Liver (tissue), 3 donors: ENCODE results near the gene IMPA2.
"Not testable (repeated sequence)": the region's sequence is repeated elsewhere in the genome, so short reads cannot be mapped to it uniquely, and the experiment has no call there.

Experiments used
- EGR1 ChIP-seq, 2 donors: IDR thresholded peaks; 2 replicates each; pipeline ENCODE4 v1.6.1; 2016 to 2018; ENCODE audit warnings: antibody characterized with exemption in 2 of 2, low read depth in 2 of 2
- FOXA1 ChIP-seq: IDR thresholded peaks from 2 replicates; pipeline ENCODE4 v1.6.1; 2016; ENCODE audit warnings: antibody characterized with exemption
- GABPA ChIP-seq, 2 donors: IDR thresholded peaks in 1 of 2; conservative IDR thresholded peaks in 1 of 2; 2 replicates each; pipeline ENCODE4 v1.6.1; 2016; ENCODE audit warnings: antibody characterized with exemption in 2 of 2, mild to moderate bottlenecking in 1 of 2, moderate library complexity in 1 of 2
- JUND ChIP-seq, 2 donors: IDR thresholded peaks; 2 replicates each; pipeline ENCODE4 v1.6.1; 2016; ENCODE audit warnings: antibody characterized with exemption in 2 of 2
- RAD21 ChIP-seq, 2 donors: IDR thresholded peaks; 2 replicates each; pipeline ENCODE4 v1.6.1; 2016; ENCODE audit warnings: antibody characterized with exemption in 2 of 2, mild to moderate bottlenecking in 2 of 2
- RXRA ChIP-seq, 2 donors: IDR thresholded peaks; 2 replicates each; pipeline ENCODE4 v1.6.1; 2017 to 2018; ENCODE audit warnings: antibody characterized with exemption in 2 of 2, mild to moderate bottlenecking in 1 of 2
- SP1 ChIP-seq: IDR thresholded peaks from 2 replicates; pipeline ENCODE4 v1.6.1; 2018; ENCODE audit warnings: antibody characterized with exemption, mild to moderate bottlenecking
- TAF1 ChIP-seq: conservative IDR thresholded peaks from 2 replicates; pipeline ENCODE4 v1.6.1; 2016; ENCODE audit warnings: antibody characterized with exemption, mild to moderate bottlenecking
- YY1 ChIP-seq: IDR thresholded peaks from 2 replicates; pipeline ENCODE4 v1.6.1; 2016; ENCODE audit warnings: antibody characterized with exemption, mild to moderate bottlenecking
- ZBTB33 ChIP-seq: IDR thresholded peaks from 2 replicates; pipeline ENCODE4 v1.6.1; 2016; ENCODE audit warnings: antibody characterized with exemption
- TF ChIP-seq, protein P1 (sequence below): fragments of 150-350 bp; IDR thresholded peaks from 2 replicates; pipeline ENCODE4 v1.5.1; 2017; ENCODE audit warnings: improper control_type of control experiment, low read depth, low read length; ENCODE audit not compliant: missing input control
- TF ChIP-seq, protein P2 (sequence below): IDR thresholded peaks from 2 replicates; pipeline ENCODE4 v1.6.1; 2016; ENCODE audit warnings: antibody characterized with exemption
- TF ChIP-seq, protein P3 (sequence below): IDR thresholded peaks from 2 replicates; pipeline ENCODE4 v1.6.1; 2016; ENCODE audit warnings: antibody characterized with exemption, mild to moderate bottlenecking
- donor health status: healthy.
- donor health status: healthy.

- TF ChIP-seq, protein P1, sequence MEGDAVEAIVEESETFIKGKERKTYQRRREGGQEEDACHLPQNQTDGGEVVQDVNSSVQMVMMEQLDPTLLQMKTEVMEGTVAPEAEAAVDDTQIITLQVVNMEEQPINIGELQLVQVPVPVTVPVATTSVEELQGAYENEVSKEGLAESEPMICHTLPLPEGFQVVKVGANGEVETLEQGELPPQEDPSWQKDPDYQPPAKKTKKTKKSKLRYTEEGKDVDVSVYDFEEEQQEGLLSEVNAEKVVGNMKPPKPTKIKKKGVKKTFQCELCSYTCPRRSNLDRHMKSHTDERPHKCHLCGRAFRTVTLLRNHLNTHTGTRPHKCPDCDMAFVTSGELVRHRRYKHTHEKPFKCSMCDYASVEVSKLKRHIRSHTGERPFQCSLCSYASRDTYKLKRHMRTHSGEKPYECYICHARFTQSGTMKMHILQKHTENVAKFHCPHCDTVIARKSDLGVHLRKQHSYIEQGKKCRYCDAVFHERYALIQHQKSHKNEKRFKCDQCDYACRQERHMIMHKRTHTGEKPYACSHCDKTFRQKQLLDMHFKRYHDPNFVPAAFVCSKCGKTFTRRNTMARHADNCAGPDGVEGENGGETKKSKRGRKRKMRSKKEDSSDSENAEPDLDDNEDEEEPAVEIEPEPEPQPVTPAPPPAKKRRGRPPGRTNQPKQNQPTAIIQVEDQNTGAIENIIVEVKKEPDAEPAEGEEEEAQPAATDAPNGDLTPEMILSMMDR = not testable (repeated sequence)
- TF ChIP-seq YY1; JUND (IDR thresholded peaks at IDR 0.05); SP1; RAD21 (IDR thresholded peaks at IDR 0.05); ZBTB33; GABPA (IDR thresholded peaks at IDR 0.05 in 1 of 2, conservative IDR thresholded peaks at IDR 0.05 in 1 of 2); TAF1; FOXA1; EGR1 (IDR thresholded peaks at IDR 0.05; ENCODE audit: low read depth in 2 of 2); RXRA (IDR thresholded peaks at IDR 0.05): not testable (repeated sequence)
- TF ChIP-seq, protein P2, sequence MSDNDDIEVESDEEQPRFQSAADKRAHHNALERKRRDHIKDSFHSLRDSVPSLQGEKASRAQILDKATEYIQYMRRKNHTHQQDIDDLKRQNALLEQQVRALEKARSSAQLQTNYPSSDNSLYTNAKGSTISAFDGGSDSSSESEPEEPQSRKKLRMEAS = not testable (repeated sequence)
- TF ChIP-seq, protein P3, sequence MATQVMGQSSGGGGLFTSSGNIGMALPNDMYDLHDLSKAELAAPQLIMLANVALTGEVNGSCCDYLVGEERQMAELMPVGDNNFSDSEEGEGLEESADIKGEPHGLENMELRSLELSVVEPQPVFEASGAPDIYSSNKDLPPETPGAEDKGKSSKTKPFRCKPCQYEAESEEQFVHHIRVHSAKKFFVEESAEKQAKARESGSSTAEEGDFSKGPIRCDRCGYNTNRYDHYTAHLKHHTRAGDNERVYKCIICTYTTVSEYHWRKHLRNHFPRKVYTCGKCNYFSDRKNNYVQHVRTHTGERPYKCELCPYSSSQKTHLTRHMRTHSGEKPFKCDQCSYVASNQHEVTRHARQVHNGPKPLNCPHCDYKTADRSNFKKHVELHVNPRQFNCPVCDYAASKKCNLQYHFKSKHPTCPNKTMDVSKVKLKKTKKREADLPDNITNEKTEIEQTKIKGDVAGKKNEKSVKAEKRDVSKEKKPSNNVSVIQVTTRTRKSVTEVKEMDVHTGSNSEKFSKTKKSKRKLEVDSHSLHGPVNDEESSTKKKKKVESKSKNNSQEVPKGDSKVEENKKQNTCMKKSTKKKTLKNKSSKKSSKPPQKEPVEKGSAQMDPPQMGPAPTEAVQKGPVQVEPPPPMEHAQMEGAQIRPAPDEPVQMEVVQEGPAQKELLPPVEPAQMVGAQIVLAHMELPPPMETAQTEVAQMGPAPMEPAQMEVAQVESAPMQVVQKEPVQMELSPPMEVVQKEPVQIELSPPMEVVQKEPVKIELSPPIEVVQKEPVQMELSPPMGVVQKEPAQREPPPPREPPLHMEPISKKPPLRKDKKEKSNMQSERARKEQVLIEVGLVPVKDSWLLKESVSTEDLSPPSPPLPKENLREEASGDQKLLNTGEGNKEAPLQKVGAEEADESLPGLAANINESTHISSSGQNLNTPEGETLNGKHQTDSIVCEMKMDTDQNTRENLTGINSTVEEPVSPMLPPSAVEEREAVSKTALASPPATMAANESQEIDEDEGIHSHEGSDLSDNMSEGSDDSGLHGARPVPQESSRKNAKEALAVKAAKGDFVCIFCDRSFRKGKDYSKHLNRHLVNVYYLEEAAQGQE = not testable (repeated sequence)
These were observed 10.5 kb upstream of the IMPA2 start for GRCh38 chr18:11970836-11971226.
